Stimulated activated CD8-positive, alpha-beta memory T cell treated with anti-CD3 and anti-CD28 coated beads, Interleukin-4, amount 100 ng/mL, for 1 hour (primary cell): Measurements from ENCODE around the gene TNRC6B.
"Not testable (repeated sequence)": the region's sequence is repeated elsewhere in the genome, so short reads cannot be mapped to it uniquely, and the experiment has no call there.

ENCODE experiments used
- DNase-seq, 2 donors: peaks; one replicate each; pipeline ENCODE4 v3.0.0-alpha.2; 2020; ENCODE audit warnings: low read depth in 2 of 2, low spot score in 1 of 2

TNRC6B gene

DNA sequence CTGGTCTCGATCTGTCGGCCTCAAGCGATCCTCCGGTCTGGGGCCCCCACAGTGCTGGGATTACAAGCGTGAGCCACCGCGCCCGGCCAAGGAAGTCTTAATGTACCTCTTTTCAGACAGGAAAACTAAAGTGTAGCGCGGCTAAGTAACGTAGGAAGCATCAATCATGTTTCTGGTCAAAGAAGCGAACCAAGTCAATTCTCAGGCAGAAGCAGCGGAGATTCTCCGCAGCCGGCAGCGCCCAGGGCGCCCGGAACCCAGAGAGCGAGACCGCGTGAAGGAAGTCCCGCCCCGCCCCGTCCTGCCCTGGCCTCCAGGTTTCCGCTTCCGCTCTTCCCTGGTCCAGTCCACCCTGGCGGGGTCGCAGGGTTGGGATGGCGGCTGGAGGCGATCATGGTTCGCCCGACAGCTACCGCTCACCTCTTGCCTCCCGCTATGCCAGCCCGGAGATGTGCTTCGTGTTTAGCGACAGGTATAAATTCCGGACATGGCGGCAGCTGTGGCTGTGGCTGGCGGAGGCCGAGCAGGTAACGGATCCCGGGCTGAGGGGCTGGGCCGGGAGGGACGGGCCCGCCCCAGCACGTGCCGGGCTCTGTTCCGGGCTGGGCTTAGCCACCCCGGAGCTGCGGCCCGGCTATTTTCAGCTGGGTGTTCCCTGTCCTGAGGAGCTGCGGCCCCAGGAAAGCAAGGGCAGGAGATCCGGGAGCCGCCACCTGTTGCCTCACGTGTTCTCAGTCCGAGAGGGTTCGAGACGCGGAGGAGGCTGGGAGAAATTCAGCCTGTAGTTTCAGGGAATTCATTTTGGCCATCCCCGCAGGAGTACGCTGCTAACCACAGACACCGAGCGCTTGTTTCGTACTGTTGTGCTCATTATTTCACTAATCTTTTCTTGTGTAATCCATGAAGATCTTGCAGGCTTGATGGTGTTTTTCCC is 168.7 kb downstream of the TNRC6B start, which contains the start of gene ADSL:
TSS of gene ADSL (plus strand) at position 316 of the 934 bp plus-strand sequence. CDS start at position 375, 59 bp downstream.
- DNase-seq, result peak; percentile 43 to 67

DNA sequence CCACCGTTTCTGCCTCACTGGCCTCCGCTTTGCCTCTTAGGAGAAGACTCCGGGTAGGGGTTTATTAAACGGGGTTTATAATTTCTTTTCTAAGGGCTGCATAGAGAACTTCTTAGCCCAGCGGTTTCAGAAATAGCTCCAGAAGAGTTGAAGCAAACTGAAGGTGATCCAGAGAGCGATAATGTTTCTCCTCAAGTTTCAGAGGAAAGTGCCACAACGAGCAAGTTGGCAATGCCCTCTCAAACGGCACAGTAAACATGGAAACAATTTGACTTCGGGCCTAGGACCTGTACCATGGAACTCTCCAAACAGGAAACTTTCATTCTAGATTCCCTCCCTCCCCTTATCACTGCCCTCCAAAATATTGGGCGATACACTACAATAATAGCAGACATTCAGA is 169.6 kb downstream of the TNRC6B start:
- no peak for DNase-seq

DNA sequence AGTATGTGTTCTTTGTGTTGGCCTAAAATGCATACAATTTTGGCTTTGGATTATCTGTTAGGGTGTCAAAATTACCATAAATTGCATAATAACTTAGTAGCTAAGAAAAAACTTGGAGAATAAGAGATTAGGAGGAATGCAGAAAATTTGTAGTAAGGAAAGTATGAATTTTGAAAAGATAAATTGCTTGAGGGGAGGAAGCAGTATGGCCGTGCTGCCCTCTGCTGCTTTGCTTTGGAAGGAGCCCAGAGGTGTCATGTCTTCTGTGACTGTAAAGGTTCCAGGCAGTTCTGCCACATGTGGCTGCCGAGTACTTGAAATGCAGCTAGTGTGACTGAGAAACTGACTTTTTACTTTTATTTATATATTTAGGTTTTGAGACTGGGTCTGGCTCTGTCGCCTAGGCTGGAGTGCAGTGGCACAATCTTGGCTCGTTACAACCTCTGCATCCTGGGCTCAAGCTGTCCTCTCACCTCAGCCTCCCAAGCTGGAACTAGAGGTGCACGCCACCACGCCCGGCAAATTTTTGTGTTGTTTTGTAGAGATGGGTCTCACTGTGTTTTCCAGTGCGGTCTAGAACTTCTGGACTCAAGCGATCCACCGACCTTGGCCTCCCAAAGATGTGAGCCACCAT is 170.4 kb downstream of the TNRC6B start:
- DNase-seq, result peak in 1 of 2 donors; percentile 49

DNA sequence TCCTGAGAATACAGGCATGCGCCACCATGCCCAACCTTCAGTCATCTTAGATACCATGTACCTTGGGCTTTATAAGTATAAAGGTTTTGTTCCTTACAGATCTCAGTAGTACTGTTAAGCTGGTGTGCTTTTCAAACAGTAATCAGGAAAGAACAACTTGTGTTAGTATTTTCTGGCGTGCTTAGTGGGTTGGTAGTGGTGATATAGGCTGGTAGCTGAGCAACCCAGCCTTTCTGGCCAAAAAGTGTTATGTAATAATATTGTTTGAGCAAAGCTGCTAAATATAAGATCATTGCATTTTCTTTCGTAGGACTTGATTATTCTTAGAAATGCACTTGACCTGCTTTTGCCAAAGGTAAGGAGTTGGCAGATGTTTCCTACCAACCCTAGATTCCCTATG is 175.0 kb downstream of the TNRC6B start:
- no peak for DNase-seq

DNA sequence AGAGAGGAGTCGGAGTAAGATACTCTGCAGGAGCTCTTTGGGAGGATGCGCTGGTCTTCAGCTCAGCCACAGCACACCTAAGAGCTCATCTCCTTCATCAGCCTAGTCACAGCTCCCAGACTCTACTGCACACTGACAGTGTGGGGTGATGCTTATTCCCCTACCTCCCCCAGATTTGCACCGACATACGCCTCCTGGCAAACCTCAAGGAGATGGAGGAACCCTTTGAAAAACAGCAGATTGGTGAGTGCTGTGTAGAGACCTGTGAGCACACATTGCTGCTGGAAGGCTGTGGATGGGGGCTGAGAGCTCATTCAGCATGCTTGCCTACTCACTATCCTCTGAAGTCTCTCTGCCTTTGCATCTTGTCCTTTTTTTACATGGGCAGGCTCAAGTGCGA is 183.4 kb downstream of the TNRC6B start:
- DNase-seq, result no peak

DNA sequence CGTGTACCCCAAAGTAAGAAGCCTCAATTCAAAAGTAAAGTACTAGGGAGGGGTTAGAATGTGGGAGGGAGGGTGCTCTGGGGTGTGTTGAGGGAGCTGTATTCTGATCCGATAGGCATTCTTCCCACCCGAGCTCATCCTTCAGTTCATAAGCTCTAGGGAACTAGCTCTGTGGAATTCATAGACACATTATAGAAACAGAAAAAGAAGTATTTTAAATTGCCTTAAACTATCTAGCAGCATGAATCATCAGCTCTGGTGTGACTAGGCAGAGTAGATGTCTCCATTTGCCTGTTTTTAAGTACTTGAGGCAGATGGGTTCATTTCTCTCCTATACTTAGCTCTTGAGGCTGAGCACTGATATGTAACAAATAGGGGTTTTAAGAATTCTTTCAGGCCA is 185.3 kb downstream of the TNRC6B start:
- no peak for DNase-seq

DNA sequence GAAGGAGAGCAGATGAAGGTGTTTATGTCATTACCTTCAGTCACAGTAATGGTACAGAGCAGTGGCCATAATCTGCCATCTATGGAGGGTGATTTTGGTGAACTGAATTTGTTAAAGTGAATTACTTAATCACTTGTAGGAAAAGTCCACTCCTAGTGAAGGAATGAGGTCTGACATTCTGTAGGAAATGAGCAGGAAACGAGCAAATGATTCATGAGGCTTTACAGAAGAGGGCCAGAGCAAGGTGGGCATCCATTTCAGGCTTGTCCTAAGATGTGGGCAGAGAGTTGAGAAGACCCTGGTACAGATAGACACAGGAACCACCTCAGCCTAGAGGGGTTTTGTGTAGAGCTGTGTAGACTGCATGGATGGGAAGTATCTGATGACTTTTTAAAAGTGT is 186.7 kb downstream of the TNRC6B start:
- DNase-seq, result no peak

DNA sequence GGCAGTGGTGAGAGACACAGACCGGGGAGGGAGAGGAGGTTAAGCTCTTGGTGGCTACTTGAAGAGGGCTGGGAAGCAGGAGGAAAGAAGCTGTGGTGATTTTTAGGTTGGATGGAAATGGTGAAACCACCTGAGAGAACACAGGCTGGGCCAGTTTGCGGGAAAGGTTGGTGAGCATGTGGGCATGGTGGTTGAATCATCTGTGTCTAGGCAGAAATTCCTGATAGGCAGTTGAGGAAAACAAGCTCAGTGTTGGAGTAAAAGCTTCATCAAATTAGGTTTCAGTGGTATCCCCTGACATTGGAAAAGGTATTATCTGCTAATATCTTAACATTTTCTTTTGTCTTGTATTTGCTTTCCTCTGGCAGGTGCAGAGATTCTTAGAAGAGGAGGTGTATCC is 188.3 kb downstream of the TNRC6B start:
- DNase-seq, result no peak

DNA sequence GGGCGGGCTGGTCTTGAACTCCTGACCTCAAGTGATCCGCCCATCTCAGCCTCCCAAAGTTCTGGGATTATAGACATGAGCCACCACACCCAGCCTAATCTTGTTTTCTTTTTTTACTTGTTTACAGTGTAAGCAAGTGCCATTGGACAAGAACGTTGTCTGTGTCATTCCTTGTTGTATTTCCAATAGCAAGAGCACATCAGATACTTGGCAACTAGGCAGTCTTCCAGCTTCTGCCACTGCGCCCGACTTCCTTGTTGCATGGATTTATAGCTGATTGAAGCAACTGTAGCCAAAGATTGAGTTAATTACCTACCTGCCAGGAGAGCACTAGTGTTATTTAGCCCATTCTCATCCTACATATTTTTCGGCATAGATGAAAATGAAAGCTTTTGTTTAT is 189.6 kb downstream of the TNRC6B start:
- DNase-seq, result no peak

DNA sequence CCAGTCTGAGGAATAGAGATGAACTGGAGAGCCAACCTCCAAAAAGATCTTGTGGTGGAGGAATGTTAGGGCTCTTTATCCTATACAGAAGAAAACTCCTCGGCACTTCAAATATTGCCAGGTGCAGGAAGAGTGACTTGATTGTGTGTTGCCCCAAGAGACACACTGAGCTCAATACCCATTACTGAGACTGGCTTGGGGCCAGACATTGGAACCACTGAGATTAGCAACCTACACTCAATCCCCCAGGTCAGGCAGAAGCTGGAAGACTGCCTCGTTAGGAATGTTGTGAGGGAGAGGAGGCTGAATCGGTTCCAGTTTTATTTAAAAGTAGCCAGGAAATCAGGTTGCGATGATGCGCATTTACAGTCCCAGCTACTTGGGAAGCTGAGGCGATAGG is 190.3 kb downstream of the TNRC6B start:
- no peak for DNase-seq

DNA sequence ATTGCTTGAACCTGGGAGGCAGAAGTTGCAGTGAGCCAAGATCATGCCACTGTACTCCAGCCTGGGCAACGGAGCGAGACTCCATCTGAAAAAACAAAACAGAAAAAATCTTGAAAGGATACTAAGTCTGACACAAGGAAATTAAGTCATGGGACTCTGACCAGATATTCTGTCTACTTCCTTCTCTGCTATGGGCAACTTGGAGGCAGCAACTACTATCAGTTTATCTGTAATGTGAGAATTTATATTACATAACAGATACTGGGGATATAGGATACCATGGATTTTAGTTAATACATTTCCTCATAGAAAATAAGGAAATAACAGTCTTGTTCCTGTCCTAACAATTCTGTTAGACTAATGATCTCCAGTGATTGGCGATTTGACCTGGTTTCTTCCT is 191.1 kb downstream of the TNRC6B start:
- no peak for DNase-seq

DNA sequence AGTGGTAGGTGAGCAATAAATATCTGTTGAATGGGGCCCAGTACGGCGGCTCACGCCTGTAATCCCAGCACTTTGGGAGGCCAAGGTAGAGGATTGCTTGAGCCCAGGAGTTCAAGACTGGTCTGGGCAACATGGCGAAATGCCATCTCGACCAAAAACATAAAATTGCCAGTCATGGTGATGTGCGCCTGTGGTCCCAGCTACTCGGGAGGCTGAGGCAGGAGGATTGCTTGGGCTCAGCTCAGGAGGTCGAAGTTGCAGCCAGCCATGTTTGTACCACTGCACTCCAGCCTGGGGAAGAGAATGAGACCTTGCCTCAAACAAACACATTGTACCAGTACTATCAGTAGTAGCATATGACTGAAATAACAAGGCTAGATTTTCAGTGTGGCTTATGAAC is 196.8 kb downstream of the TNRC6B start:
- no peak for DNase-seq

DNA sequence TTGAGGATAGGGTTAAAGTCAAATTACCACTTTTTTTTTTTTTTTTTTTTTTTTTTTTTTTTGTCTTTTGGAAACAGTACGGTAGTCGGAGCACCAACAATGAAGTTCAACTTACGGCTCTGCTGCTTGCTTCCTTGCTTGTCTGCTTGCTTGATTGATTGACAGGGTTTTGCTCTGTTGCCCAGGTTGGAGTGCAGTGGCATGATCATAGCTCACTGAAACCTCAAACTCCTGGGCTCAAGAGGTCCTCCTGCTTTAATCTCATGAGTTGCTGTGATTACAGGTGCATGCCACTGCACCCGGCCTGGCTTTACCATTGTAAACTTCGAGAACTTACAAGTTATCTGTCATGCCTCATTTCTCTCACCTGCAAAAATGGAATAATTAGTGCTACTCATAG is 198.4 kb downstream of the TNRC6B start:
- no peak for DNase-seq

DNA sequence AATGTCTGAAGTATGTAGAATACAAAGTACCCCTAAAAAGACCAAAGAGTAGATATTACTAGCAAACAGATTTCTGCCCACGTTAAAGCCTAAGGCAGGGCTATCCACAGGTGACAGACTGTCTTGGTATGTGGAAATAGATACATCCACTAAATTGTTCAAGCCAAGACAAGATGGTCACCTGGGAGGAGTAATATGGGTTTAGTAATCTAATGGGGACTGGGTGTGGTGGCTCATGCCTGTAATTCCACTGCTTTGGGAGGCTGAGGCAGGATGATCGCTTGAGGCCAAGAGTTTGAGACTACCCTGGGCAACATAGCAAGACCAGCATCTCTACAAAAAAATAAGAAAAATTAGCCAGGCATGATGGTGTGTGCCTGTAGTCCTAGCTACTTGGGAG is 200.2 kb downstream of the TNRC6B start:
- no peak for DNase-seq

DNA sequence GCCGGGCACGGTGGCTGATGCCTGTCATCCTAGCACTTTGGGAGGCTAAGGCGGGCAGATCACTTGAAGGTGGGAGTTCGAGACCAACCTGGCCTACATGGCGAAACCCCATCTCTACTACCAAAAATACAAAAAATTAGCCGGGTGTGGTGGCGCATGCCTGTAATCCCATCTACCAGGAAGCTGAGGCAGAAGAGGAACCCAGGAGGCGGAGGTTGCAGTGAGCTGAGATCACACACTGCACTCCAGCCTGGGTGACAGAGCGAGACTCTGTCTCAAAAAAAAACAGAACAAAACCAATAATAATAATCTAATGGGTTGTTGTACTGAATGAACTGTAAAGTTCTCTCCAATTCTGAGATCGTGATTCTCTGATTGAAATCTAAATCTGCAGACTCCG is 200.7 kb downstream of the TNRC6B start:
- DNase-seq, result not testable (repeated sequence)

DNA sequence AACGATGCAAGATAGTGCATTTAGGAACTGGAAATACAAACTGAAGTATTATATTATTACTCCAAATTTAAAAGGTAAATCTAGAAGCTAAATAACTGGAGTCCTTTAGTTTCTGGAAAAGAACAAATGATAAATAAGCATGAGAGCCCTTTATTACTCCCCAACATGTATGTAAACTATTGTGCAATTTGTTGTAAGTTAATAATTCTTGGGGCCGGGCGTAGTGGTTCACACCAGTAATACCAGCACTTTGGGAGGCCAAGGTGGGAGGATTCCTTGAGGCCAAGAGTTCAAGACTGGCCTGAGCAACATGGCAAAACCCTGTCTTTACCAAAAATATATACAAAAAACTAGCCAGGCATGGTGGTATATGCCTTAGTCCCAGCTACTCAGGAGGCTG is 203.7 kb downstream of the TNRC6B start:
- no peak for DNase-seq

DNA sequence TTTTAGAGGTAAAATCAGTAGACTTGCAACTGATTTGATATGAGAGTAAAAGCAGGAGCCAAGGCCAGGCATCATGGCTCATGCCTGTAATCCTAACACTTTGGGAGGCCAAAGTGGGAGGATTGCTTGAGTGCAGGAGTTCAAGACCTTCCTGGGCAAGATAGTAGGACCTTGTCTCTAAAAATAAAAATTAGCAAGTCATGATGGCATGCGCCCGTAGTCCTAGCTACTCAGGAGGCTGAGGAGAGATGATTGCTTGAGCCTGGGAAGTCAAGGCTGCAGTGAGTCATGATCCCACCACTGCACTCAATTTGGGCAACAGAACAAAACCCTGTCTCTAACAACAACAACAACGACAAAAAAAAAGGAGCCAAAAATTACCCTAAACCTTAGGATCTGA is 206.2 kb downstream of the TNRC6B start:
- no peak for DNase-seq

DNA sequence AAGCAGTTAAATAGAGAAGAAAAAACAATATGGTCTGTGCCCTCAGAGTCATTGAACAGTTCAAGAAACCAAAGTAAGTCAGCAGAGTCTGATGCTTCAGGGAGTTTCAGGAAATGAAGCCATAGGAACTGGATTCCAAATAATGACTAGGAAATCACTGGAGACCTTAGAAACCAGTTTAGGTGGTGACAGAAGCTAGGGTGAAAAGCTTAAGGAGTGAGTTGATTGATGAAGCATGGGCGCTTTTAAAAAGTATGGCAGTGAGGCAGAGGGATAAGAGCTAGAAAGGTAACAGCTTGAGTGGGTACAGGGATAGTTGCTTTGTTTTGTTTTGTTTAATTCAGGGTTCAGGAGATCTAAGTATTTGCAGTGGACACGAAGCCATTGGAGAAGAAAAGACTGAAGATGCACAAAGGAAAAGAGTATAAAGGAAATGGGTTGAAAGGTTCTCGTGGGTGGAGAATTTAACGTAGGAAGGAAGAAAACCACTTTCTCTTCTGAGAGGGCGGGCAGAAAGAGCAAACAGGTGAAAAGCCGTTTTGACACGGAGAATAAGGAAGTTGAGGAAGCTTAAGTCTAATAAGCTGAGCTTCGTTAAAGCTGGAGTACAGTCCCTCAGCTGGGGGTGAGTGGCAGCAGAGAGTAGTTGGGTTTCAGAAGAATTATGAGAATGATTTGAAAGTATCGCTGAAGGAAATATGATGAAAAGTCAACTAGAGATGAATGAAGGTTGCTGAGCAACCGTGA is 207.5 kb downstream of the TNRC6B start:
- DNase-seq, result no peak
